ENCODE measurements around the gene SAE1. TPM values are rescaled to one million over a fixed set of nuclear protein-coding genes. Genes with fewer than 3 reads are reported as not detected.

The SAE1 gene
- total RNA-seq, 4 donors from 2014 or later, result 37.9 to 66.9 (median 50.8) TPM

- H3K4me1 ChIP-seq, result peaks cover 0 to 7% (median 0%) of the 10 kb centered on the region in 4 donors
- H3K27ac ChIP-seq, result no peak overlapping the region
- TF ChIP-seq, protein P1, sequence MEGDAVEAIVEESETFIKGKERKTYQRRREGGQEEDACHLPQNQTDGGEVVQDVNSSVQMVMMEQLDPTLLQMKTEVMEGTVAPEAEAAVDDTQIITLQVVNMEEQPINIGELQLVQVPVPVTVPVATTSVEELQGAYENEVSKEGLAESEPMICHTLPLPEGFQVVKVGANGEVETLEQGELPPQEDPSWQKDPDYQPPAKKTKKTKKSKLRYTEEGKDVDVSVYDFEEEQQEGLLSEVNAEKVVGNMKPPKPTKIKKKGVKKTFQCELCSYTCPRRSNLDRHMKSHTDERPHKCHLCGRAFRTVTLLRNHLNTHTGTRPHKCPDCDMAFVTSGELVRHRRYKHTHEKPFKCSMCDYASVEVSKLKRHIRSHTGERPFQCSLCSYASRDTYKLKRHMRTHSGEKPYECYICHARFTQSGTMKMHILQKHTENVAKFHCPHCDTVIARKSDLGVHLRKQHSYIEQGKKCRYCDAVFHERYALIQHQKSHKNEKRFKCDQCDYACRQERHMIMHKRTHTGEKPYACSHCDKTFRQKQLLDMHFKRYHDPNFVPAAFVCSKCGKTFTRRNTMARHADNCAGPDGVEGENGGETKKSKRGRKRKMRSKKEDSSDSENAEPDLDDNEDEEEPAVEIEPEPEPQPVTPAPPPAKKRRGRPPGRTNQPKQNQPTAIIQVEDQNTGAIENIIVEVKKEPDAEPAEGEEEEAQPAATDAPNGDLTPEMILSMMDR (IDR thresholded peaks at IDR 0.05), result no peak
- no peak for DNase-seq (ENCODE audit: low spot score in 2 of 2)
- H3K27me3 ChIP-seq, result no peaks in the 10 kb centered on the region
- H3K9me3 ChIP-seq, result no peaks in the 10 kb centered on the region
- H3K36me3 ChIP-seq, result peaks cover 0 to 52% (median 8%) of the 10 kb centered on the region in 3 donors
- WGBS, 2 donors, result 72 to 73% methylated on average over 11 of the region's 11 CpGs
- H3K4me3 ChIP-seq, result no peak overlapping the region
These were observed 12.9 kb downstream of the SAE1 start for GRCh38 chr19:47143322-47144073.

- Histone ChIP-seq H3K36me3 (peaks cover 0 to 56% (median 8%) of the 10 kb centered on the region in 3 donors), H3K4me3 (no peak overlapping the region), H3K4me1 (peaks cover 0 to 7% (median 0%) of the 10 kb centered on the region in 4 donors), H3K27ac (no peak overlapping the region), H3K9me3 (no peaks in the 10 kb centered on the region), H3K27me3 (no peaks in the 10 kb centered on the region)
- TF ChIP-seq, protein P1 (IDR thresholded peaks at IDR 0.05), result no peak
- TF ChIP-seq EP300 (IDR thresholded peaks at IDR 0.05) (no peak), POLR2A (IDR thresholded peaks at IDR 0.05) (no peak)
- 90 to 92% methylated on average over 13 of the region's 13 CpGs for WGBS, 2 donors
- no peak for DNase-seq (ENCODE audit: low spot score in 2 of 2)
These were observed 14.0 kb downstream of the SAE1 start for GRCh38 chr19:47144630-47145029.

DNA sequence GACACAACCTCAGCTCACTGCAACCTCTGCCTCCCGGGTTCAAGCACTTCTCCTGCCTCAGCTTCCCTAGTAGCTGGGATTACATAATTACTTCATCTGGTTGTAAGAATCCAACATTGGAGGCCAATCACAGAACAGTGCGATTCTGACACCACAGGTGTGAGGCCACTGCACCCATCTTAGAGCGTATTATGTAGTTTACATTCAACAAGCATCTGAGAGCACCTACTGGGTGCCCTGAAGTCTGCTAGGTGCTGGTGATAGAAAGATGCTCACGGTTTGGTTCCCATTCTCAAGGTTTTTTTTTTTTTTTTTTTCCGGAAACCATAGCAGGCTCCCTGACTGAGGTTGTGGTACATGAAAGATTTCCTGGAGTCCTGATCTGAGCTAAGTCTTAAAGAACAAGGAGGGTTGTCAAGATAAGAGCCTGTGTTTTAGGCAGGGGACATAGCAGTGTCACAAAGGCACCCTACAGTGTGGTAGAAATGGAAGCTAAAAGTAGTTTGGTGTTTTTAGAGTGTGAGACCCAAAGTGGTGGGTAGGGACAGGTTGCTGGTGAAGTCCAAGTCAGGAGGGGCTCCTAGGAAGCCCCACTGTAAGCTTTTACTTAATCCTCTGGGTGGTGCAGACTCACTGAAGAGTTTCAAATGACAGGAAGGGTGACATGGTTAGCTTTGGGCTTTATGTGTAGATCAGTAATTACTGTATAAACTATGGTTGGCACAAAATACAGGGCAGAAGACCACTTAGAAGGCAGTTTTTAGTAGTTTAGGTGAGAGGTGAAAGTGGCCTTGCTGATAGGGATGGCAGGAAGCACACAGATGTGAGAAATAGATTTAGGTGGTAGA is 15.2 kb downstream of the SAE1 start:
- Histone ChIP-seq H3K9me3 (no peaks in the 10 kb centered on the region), H3K36me3 (peaks cover 0 to 66% (median 8%) of the 10 kb centered on the region in 3 donors), H3K27me3 (no peaks in the 10 kb centered on the region), H3K27ac (no peak overlapping the region), H3K4me1 (peaks cover 0 to 7% (median 0%) of the 10 kb centered on the region in 4 donors), H3K4me3 (no peak overlapping the region)
- 80 to 82% methylated on average over 5 of the region's 5 CpGs for WGBS, 2 donors
- no peak for DNase-seq (ENCODE audit: low spot score in 2 of 2)
- TF ChIP-seq, protein P1 (IDR thresholded peaks at IDR 0.05), result no peak
- TF ChIP-seq POLR2A (IDR thresholded peaks at IDR 0.05), result no peak
- no peak for TF ChIP-seq EP300 (IDR thresholded peaks at IDR 0.05)

- WGBS, 2 donors, result 88 to 89% methylated on average over 2 of the region's 2 CpGs
- DNase-seq (ENCODE audit: low spot score in 2 of 2), result no peak
- Histone ChIP-seq H3K4me1 (no peaks in the 10 kb centered on the region), H3K4me3 (no peak overlapping the region), H3K9me3 (no peaks in the 10 kb centered on the region), H3K36me3 (peaks cover 0 to 76% (median 8%) of the 10 kb centered on the region in 3 donors), H3K27me3 (no peaks in the 10 kb centered on the region), H3K27ac (no peak overlapping the region)
- TF ChIP-seq EP300 (IDR thresholded peaks at IDR 0.05), result no peak
- TF ChIP-seq POLR2A (IDR thresholded peaks at IDR 0.05), result no peak
- TF ChIP-seq, protein P1 (IDR thresholded peaks at IDR 0.05), result no peak
These were observed 16.3 kb downstream of the SAE1 start for GRCh38 chr19:47146920-47147319.

DNA sequence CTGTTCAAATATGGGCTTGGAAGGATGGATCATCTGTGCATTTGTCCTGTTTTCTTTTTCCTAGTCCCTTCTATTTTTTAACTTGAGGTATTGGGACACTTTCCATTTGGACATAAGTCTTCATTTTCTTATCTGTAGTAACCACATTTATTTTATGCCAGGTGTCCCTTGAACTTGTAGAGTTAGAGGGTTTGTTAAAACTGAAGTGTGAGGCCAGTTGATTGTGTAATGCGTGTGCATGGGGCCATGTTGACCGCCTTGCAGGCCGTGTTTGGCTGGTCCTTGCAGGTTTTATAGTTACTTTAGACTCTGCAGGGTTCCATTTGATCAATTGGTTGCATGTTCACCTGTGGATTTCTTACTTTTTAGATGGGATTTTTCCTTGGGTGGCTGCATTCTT is 21.0 kb downstream of the SAE1 start:
- Histone ChIP-seq H3K27me3 (no peaks in the 10 kb centered on the region), H3K4me1 (peaks cover 0 to 6% (median 3%) of the 10 kb centered on the region in 4 donors), H3K36me3 (peaks cover 0 to 84% (median 0%) of the 10 kb centered on the region in 3 donors), H3K4me3 (no peak overlapping the region), H3K27ac (no peak overlapping the region), H3K9me3 (no peaks in the 10 kb centered on the region)
- no peak for DNase-seq (ENCODE audit: low spot score in 2 of 2)
- TF ChIP-seq EP300 (IDR thresholded peaks at IDR 0.05), result no peak
- TF ChIP-seq, protein P1 (IDR thresholded peaks at IDR 0.05), result no peak
- TF ChIP-seq POLR2A (IDR thresholded peaks at IDR 0.05), result no peak
- 87 to 88% methylated on average over 3 of the region's 3 CpGs for WGBS, 2 donors
